ENCODE data around the gene MB21D2. TPM values are rescaled to one million over a fixed set of nuclear protein-coding genes. Genes with fewer than 3 reads are reported as not detected.

The MB21D2 gene
- total RNA-seq, 1 donor from 2014 or later, result 11.0 TPM

GRCh38 chr3:192842711-192843110, 74.9 kb downstream of the MB21D2 start:
- Mint-ChIP-seq H3K27ac (ENCODE audit: unreplicated experiment) (no peak overlapping the region), H3K4me3 (ENCODE audit: unreplicated experiment) (no peak overlapping the region), H3K36me3 (ENCODE audit: low read depth, unreplicated experiment) (peaks cover 3% of the 10 kb centered on the region), H3K9me3 (ENCODE audit: unreplicated experiment) (no peaks in the 10 kb centered on the region), H3K27me3 (ENCODE audit: low read depth, unreplicated experiment) (no peaks in the 10 kb centered on the region), H3K4me1 (ENCODE audit: low read depth, unreplicated experiment) (peaks cover 18% of the 10 kb centered on the region)
- DNase-seq (ENCODE audit: low read depth), result no peak
- H3K27ac ChIP-seq (ENCODE audit: low read depth, low read length), result no peak overlapping the region
- H3K9me3 ChIP-seq (ENCODE audit: insufficient read depth, low read depth, low read length), result no peaks in the 10 kb centered on the region
- no peak overlapping the region for H3K9ac ChIP-seq (ENCODE audit: low read length)
- H3K4me2 ChIP-seq (ENCODE audit: low read length), result no peak overlapping the region
- H3K4me3 ChIP-seq (ENCODE audit: insufficient read depth, low read depth, low read length), result no peak overlapping the region
- no peak for TF ChIP-seq CTCF (IDR thresholded peaks at IDR 0.05; ENCODE audit: insufficient read depth, low read depth, low read length)
- TF ChIP-seq EZH2 (IDR thresholded peaks at IDR 0.05; ENCODE audit: insufficient read depth, low read length), result no peak
- H3K27me3 ChIP-seq (ENCODE audit: insufficient read depth, low read length), result no peaks in the 10 kb centered on the region
- peaks cover 40% of the 10 kb centered on the region for H4K20me1 ChIP-seq (ENCODE audit: insufficient read depth, low read length)
- H3K79me2 ChIP-seq (ENCODE audit: insufficient read depth, low read length), result peaks cover 96% of the 10 kb centered on the region
- FAIRE-seq, result no peak
- H2AFZ ChIP-seq (ENCODE audit: low read depth, low read length), result no peak overlapping the region
- no peaks in the 10 kb centered on the region for H3K36me3 ChIP-seq (ENCODE audit: insufficient read depth, low read length)
- H3K4me1 ChIP-seq (ENCODE audit: insufficient read depth, low read length), result peaks cover 18% of the 10 kb centered on the region

- Histone ChIP-seq H3K4me1 (ENCODE audit: insufficient read depth, low read length) (peaks cover 14% of the 10 kb centered on the region), H4K20me1 (ENCODE audit: insufficient read depth, low read length) (peaks cover 40% of the 10 kb centered on the region), H3K36me3 (ENCODE audit: insufficient read depth, low read length) (no peaks in the 10 kb centered on the region), H3K9ac (ENCODE audit: low read length) (no peak overlapping the region), H3K79me2 (ENCODE audit: insufficient read depth, low read length) (peaks cover 96% of the 10 kb centered on the region), H3K9me3 (ENCODE audit: insufficient read depth, low read depth, low read length) (no peaks in the 10 kb centered on the region), H3K27ac (ENCODE audit: low read depth, low read length) (no peak overlapping the region), H3K27me3 (ENCODE audit: insufficient read depth, low read length) (no peaks in the 10 kb centered on the region), H3K4me2 (ENCODE audit: low read length) (no peak overlapping the region), H2AFZ (ENCODE audit: low read depth, low read length) (no peak overlapping the region), H3K4me3 (ENCODE audit: insufficient read depth, low read depth, low read length) (no peak overlapping the region)
- DNase-seq (ENCODE audit: low read depth), result no peak
- H3K27ac Mint-ChIP-seq (ENCODE audit: unreplicated experiment), result no peak overlapping the region
- no peak overlapping the region for H3K4me3 Mint-ChIP-seq (ENCODE audit: unreplicated experiment)
- no peaks in the 10 kb centered on the region for H3K27me3 Mint-ChIP-seq (ENCODE audit: low read depth, unreplicated experiment)
- TF ChIP-seq EZH2 (IDR thresholded peaks at IDR 0.05; ENCODE audit: insufficient read depth, low read length) (no peak), CTCF (IDR thresholded peaks at IDR 0.05; ENCODE audit: insufficient read depth, low read depth, low read length) (no peak)
- no peaks in the 10 kb centered on the region for H3K9me3 Mint-ChIP-seq (ENCODE audit: unreplicated experiment)
- H3K36me3 Mint-ChIP-seq (ENCODE audit: low read depth, unreplicated experiment), result peaks cover 3% of the 10 kb centered on the region
- FAIRE-seq, result no peak
- peaks cover 13% of the 10 kb centered on the region for H3K4me1 Mint-ChIP-seq (ENCODE audit: low read depth, unreplicated experiment)
These were observed 75.5 kb downstream of the MB21D2 start for GRCh38 chr3:192842138-192842537.

GRCh38 chr3:192841428-192841827, 76.2 kb downstream of the MB21D2 start:
- H3K4me2 ChIP-seq (ENCODE audit: low read length), result no peak overlapping the region
- TF ChIP-seq CTCF (IDR thresholded peaks at IDR 0.05; ENCODE audit: insufficient read depth, low read depth, low read length), result no peak
- no peak for TF ChIP-seq EZH2 (IDR thresholded peaks at IDR 0.05; ENCODE audit: insufficient read depth, low read length)
- Mint-ChIP-seq H3K27me3 (ENCODE audit: low read depth, unreplicated experiment) (no peaks in the 10 kb centered on the region), H3K4me3 (ENCODE audit: unreplicated experiment) (no peak overlapping the region), H3K27ac (ENCODE audit: unreplicated experiment) (no peak overlapping the region), H3K9me3 (ENCODE audit: unreplicated experiment) (no peaks in the 10 kb centered on the region), H3K36me3 (ENCODE audit: low read depth, unreplicated experiment) (peaks cover 3% of the 10 kb centered on the region), H3K4me1 (ENCODE audit: low read depth, unreplicated experiment) (peaks cover 13% of the 10 kb centered on the region)
- H3K27me3 ChIP-seq (ENCODE audit: insufficient read depth, low read length), result no peaks in the 10 kb centered on the region
- peaks cover 96% of the 10 kb centered on the region for H3K79me2 ChIP-seq (ENCODE audit: insufficient read depth, low read length)
- no peak overlapping the region for H3K27ac ChIP-seq (ENCODE audit: low read depth, low read length)
- H4K20me1 ChIP-seq (ENCODE audit: insufficient read depth, low read length), result peaks cover 36% of the 10 kb centered on the region
- DNase-seq (ENCODE audit: low read depth) (no peak), FAIRE-seq (no peak)
- no peak overlapping the region for H2AFZ ChIP-seq (ENCODE audit: low read depth, low read length)
- peaks cover 17% of the 10 kb centered on the region for H3K4me1 ChIP-seq (ENCODE audit: insufficient read depth, low read length)
- no peak overlapping the region for H3K9ac ChIP-seq (ENCODE audit: low read length)
- no peaks in the 10 kb centered on the region for H3K9me3 ChIP-seq (ENCODE audit: insufficient read depth, low read depth, low read length)
- H3K36me3 ChIP-seq (ENCODE audit: insufficient read depth, low read length), result no peaks in the 10 kb centered on the region
- H3K4me3 ChIP-seq (ENCODE audit: insufficient read depth, low read depth, low read length), result no peak overlapping the region
